GM21390 (cell line): Measurements from ENCODE around the gene C1orf226.

Source experiments
- ATAC-seq: cut with Tn5 transposase; IDR thresholded peaks from one replicate; pipeline ENCODE4 v1.9.1; 2021; ENCODE audit not compliant: unreplicated experiment

C1orf226 gene

DNA sequence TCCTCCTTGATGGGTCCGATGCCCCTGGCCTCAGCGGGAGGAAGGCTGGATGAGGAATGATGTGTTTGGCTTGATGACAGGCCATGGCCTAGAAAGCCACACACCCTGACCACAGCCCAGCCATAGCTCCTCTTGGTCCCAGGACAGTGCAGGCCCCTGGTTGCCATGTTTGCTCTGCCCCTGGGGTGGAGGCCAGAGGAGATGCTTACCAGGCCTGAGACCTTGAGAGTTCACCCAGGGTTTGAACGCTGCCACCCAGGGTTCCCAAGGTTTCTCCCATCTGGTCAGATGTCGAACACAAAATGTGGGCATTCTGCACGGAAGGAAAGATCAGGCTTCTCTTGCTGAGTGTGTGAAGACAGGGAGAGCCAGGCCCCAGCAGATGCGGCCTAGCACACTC, 2.6 kb downstream of the C1orf226 start:
- ATAC-seq: no peak

GRCh38 chr1:162384601-162385279, 3.2 kb downstream of the C1orf226 start:
- no peak for ATAC-seq

GRCh38 chr1:162385280-162385623, 3.7 kb downstream of the C1orf226 start:
- ATAC-seq: no peak

DNA sequence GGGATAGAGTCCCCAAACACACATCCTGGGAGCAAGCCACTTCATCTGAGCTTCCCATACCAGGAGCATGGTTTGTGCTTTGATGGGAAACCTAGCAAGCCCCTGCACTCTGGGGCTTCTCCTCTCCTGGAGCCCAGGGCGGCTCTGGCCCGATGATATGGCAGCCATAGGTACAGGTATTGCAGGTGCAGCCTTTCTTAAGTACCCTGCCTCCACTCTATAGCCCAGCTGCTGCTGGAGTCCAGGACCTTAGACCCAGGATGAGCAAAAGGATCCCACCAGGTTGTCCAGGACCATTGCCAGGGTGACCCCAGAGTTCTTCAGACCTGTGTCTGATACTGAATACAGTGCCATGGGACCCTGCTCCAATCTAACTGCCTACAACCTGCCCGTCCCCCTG, 4.2 kb downstream of the C1orf226 start:
- no peak for ATAC-seq

- no peak for ATAC-seq
These were observed 5.0 kb downstream of the C1orf226 start for GRCh38 chr1:162386292-162387225.

GRCh38 chr1:162387226-162388082, 5.9 kb downstream of the C1orf226 start:
- ATAC-seq: no peak

DNA sequence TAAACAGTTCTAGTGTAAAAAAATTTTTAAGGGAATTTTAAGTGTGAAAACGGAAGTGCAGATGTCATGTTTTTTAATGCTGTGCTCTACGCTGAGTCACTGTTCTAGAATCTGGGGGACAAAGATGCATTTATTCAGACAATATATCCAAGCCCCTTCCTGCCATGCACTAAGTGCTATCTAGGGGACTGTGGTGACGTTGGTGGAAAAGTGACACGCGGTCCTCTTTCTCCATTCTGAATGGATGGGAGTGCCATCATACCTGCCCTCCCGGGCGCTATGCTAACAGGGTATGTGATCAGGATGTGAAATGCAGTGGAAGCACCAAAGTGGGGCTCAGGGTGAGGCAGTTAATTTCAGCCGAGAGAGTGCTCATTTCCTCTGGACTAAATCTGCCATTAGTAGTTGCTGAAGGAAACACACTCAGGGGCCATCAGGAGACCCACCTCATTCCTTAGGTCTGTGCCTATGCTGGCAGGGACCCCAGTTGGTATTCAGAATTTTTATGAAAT, 6.6 kb downstream of the C1orf226 start:
- ATAC-seq: no peak

DNA sequence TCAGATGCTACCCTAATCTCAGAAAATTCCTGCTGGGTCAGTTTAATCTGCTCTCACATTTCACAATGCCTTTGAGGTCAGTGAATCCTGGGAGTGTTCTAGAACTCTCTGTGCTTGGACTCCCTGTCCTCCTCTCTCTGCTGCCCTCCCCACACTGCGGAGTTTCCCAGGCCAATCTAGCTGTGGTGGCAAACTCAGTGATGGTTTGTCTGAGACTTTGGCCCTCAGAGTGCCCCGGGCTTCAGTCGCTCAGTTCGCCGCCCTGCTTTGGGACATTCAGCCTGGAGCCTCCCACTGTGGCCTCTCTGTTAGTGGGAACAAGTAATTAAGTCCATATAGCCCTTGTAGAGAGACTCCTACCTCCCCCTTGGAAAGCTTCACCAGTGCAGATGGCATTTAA, 7.1 kb downstream of the C1orf226 start:
- ATAC-seq: no peak

DNA sequence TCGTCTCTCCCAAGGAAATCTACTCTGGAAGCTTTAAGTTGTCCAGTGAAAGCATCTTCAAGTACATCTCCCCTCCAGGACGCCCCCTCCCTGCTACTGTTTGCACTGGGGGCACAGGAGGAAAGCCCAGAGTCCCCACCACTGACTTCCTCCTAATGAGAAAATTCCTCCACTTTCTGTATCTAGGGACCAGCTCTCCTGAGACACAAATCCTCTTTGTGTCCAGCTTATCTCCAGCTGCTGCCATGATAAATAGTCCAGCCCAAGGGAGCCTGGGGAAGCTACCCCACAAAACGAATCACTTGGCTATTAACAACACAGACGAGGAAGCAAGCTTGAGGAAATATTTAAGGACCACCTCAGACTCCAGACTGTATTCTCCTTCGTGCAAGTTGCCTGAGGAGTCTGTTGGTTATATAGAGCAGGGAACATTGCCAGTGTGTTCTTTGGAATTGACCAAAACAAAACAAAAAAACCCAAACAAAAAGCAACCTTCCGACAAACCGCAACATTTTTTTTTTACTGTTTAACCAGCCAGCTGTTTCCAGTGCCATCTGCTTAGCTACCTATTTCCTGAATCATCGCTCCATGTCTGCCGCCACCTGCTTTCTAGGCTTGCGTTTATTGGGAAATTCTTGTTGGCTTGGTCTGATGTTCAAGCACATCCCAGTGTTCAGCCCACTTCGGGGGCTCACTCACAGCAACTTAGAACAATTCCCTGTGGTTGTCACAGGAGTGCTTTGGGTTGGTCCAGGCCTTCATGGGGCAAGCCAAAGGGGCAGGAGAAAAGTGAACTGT, 7.7 kb downstream of the C1orf226 start:
- no peak for ATAC-seq

- ATAC-seq: no peak
These were observed 8.4 kb downstream of the C1orf226 start for GRCh38 chr1:162389971-162390370.

DNA sequence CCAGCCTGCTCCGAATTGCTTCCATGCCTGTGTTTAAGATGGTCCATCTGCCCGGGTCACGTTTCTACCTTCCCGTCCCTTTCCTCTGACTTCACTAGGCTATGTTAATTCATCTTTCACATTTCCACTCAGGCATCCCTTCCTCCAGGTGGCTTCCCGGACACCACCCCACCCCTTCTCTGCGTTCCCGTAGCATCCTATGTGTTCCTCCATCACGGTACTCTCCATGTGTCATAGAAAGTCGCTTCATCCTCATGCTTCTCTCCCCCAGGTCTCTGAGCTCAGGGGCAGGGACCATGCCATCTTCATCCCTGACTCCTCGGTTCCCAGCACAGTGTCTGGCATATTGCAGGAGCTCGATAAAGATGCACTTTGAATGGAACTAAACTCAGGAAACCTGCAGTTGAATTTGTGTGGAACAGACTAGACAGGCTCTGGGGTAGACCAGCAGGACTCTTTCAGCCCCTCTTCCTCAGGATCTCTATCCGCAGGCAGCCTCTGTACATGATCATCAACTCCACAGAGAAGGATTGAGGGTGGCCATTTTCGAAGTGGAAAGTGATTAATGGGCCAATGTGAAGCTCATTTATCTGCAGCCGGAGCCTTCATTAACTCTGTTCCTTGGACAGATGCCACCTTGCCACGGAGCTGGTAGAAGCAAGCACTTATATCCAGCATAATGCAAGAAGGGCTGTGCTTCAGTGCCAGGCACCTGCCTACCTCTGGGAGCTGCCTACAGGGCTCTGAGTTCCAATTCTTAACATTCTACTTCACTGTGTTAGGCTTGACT, 9.1 kb downstream of the C1orf226 start:
- ATAC-seq: no peak

DNA sequence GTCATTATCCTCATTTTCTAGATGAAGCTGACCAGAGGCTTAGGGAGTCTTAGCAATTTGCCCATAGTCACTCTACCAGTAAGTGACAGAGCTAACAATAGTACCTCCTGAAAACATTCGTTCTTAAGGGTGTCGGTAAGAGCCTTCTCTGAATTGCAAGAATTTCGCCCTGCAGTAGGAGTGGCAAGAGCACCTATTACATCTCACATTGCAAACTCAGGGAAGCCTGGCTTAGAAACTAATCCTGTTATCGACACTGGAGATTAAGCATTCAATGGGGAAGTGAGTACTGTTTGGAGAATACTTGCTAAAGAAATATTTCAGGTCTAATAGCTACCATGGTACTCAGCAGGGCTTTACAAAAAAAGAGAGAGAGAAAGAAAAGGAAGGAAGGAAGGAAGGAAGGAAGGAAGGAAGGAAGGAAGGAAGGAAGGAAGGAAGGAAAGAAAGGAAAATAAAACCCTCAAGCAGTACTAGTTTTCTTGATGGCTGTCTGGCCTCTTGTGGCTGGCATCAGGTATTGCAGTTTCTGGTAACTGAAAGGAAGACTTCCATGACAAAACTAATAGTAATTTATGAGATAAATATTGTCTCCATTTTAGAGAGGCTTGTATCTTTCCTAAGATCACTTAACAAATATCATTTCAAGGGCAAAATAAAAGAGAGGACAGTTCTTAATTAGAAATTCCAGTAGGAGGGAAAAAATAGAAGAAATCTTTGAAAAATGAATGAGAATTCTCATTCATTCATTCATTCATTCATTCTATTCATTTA, 10.4 kb downstream of the C1orf226 start:
- ATAC-seq: no peak

GRCh38 chr1:162396201-162396906, 14.8 kb downstream of the C1orf226 start:
- ATAC-seq: no peak

DNA sequence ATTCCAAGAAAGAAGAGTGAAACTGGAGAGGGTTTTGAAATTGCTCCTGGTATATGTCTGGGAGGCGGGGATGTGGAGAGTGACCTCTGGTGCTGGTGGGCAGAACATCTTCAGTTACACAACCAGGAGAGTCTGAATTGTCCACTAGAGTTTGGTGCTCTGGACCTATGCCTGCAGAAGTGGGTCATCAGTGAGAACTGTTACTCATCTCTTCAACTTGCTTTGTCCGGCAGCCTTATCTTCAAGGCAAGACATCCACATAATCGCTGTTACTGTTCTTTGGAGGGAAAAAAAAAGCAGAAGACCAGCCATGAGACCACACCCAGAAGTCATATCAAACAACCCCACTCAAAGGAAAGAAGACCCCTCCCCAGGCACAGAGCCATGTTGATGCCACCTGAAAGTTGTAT, 15.5 kb downstream of the C1orf226 start:
- no peak for ATAC-seq

DNA sequence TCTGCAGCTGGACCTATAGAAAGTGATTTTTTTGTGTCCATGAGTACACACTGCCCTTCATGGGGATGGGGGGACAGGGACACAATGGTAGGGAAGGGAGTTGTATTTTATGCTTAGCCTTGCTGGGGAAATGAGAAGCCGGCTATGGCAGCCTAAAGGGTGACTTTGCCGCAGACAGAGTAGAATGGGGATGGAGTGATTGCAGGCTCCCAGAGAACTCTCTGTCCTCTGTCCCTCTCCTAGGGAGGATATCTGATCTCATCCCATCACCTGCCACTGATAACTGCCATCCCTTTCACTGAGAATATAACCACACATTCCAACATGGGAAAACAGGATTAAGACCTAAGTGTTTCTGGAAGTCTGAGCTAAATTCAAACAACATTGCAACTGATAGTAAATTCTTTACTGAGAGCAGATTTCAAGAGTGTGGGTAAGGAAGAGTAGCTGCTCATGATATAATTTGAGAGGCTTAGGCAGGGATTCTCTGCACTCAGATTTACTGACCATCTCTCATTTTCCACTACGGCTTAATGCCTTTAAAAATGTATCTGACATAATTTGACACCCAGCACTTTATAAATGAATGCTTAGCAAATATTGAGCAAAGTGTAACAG, 16.5 kb downstream of the C1orf226 start:
- no peak for ATAC-seq

DNA sequence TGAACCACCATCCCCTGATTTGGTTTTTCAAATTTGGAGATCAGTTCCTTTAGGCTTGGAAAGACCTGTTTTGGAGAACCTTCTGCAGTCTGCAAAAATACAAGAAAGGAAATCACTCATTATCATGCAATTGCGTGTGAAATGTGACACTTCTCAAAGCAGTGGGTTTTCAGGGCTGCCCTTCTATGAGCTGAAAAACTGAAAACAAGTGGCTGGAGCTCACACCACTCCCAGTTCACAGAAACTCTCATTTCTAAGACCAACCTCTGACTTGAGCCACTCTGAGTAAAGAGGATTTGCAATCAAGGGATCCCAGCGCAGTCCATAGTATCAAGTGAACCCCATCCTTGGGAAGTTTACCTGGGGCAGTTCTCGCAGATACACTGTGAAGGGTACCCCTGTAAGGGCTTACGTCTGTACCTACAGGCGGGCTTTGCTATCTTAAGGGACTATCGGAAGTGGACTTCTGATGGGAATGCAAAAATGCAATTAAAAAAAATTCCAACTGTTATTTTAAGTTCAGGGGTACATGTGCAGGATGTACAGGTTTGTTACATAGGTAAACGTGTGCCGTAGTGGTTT, 17.6 kb downstream of the C1orf226 start:
- no peak for ATAC-seq

DNA sequence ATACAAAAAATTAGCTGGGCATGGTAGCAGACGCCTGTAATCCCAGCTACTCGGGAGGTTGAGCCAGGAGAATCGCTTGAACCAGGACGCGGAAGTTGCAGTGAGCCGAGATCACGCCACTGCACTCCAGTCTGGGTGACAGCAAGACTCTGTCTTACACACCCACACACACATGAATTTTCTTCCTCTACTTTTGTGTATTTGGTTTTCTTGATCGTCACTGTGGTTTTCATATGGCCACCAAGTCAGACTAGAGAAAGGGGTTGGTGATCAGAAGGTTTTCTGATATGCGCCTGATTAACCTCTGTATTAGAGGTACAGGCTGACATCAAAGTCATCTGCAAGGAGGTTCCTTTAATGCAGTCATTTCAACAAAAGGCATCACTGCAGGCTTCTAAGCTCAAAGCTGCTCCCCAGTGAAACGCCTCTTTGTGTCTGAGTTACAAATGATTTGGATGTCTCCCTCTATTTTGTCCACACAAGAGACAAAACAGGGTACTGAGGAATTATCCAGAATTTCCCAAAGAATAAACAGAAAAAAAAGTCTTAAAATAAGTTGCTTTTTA, 19.3 kb downstream of the C1orf226 start:
- no peak for ATAC-seq
